Measurements from ENCODE around the gene RBMS1. TPM values are rescaled to one million over a fixed set of nuclear protein-coding genes. Genes with fewer than 3 reads are reported as not detected.

Gene RBMS1
- total and polyA plus RNA-seq, 2 of the 13 experiments (the other 11 are each of a cell fraction or from before 2014, with no cell fraction given), result 55.5 to 110 TPM

DNA sequence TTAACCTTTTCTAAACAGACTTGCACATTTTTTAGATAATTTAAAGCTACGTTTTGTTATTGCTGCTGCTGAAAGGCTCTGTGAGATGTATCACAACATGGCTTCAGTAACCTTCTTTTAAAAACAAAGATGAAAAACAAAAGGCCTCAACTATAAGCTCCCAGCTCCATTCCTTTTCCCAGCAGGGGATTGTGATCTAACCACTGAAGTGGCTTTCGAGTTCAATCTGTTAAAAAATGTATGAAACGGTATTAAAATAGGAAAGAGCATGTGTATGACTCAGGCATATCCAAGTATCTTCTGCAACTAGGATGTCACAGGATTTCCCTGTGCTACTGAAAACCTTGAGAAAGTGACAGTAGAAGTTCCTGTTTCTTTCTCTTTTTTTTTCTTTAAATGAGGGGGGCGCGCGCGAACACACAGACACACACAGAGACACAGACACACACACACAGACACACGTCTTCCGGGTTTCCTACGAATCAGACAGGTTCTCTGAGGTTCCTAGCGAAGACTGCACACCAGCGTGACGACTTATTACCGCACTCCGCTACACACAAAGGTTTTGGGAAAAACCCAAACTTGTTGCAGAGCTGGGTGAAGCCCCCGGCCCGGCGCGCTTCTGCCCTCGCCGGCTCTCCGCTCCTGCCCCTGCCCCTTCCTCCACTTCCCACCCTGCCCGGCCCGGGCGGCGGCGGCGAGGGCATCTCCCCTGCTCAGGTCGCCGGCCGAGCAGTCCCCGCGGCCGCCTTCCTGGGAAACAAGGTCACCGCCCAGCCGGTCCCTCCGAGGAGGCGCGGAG lies 86.8 kb downstream of the RBMS1 start (continued):
- no peak for TF ChIP-seq JARID2 (CRISPR knock-in tag; IDR thresholded peaks at IDR 0.05; ENCODE audit: insufficient replicate concordance)
- 0 out of 2 replicates have a peak, but pooled peaks have one; percentile 42 for TF ChIP-seq TGIF2 (CRISPR knock-in tag; IDR thresholded peaks at IDR 0.05)
- TF ChIP-seq ZNF496 (CRISPR knock-in tag; IDR thresholded peaks at IDR 0.05; ENCODE audit: insufficient replicate concordance), result no peak
- TF ChIP-seq TBX2 (CRISPR knock-in tag; IDR thresholded peaks at IDR 0.05; ENCODE audit: borderline replicate concordance), result no peak
- TF ChIP-seq, protein P1, sequence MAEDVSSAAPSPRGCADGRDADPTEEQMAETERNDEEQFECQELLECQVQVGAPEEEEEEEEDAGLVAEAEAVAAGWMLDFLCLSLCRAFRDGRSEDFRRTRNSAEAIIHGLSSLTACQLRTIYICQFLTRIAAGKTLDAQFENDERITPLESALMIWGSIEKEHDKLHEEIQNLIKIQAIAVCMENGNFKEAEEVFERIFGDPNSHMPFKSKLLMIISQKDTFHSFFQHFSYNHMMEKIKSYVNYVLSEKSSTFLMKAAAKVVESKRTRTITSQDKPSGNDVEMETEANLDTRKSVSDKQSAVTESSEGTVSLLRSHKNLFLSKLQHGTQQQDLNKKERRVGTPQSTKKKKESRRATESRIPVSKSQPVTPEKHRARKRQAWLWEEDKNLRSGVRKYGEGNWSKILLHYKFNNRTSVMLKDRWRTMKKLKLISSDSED (CRISPR knock-in tag; IDR thresholded peaks at IDR 0.05), result no peak
- TF ChIP-seq ZNF33B (CRISPR knock-in tag; IDR thresholded peaks at IDR 0.05), result no peak; the same call in 1 of the 2 replicates
- TF ChIP-seq ZNF317 (CRISPR knock-in tag; IDR thresholded peaks at IDR 0.05), result no peak
- TF ChIP-seq PHF20 (CRISPR knock-in tag; IDR thresholded peaks at IDR 0.05), result no peak; the same call in 1 of the 2 replicates
- TF ChIP-seq, protein P2, sequence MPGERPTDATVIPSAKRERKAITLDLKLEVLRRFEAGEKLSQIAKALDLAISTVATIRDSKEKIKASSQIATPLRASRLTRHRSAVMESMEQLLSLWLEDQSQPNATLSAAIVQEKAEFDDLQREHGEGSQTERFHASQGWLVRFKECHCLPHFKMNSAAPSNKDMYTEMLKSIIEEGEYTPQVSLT (CRISPR knock-in tag; IDR thresholded peaks at IDR 0.05; ENCODE audit: borderline replicate concordance, low read depth), result no peak
- TF ChIP-seq HNRNPK (IDR thresholded peaks at IDR 0.05; ENCODE audit: low read depth, low read length, poor library complexity, severe bottlenecking), result no peak
- no peak for TF ChIP-seq ZNF841 (CRISPR knock-in tag; IDR thresholded peaks at IDR 0.05; ENCODE audit: borderline replicate concordance)
- TF ChIP-seq FLYWCH1 (CRISPR knock-in tag; IDR thresholded peaks at IDR 0.05), result no peak
- no peak; the same call in 1 of the 2 replicates for TF ChIP-seq SALL1 (CRISPR knock-in tag; IDR thresholded peaks at IDR 0.05)
- TF ChIP-seq ZBTB38 (CRISPR knock-in tag; IDR thresholded peaks at IDR 0.05), result no peak; the same call in 1 of the 2 replicates
- TF ChIP-seq ATF7 (IDR thresholded peaks at IDR 0.05), result no peak
- TF ChIP-seq ATF7 (CRISPR knock-in tag; IDR thresholded peaks at IDR 0.05), result no peak
- no peak for TF ChIP-seq CBX1 (IDR thresholded peaks at IDR 0.05; ENCODE audit: low read depth)
- no peak for TF ChIP-seq ZNF563 (CRISPR knock-in tag; IDR thresholded peaks at IDR 0.05)
- no peak for TF ChIP-seq PCBP1 (IDR thresholded peaks at IDR 0.05; ENCODE audit: borderline replicate concordance, low read depth, low read length)
- no peak for TF ChIP-seq ZNF746 (CRISPR knock-in tag; IDR thresholded peaks at IDR 0.05)
- no peak for TF ChIP-seq SIX1 (CRISPR knock-in tag; IDR thresholded peaks at IDR 0.05; ENCODE audit: borderline replicate concordance)
- no peak for TF ChIP-seq HOXA3 (CRISPR knock-in tag; IDR thresholded peaks at IDR 0.05)
- no peak for TF ChIP-seq ZNF24 (IDR thresholded peaks at IDR 0.05)
- TF ChIP-seq ZNF552 (CRISPR knock-in tag; IDR thresholded peaks at IDR 0.05; ENCODE audit: borderline replicate concordance), result no peak
- TF ChIP-seq SRSF9 (IDR thresholded peaks at IDR 0.05; ENCODE audit: borderline replicate concordance, insufficient read depth, low read depth, low read length, poor library complexity, severe bottlenecking), result no peak
- TF ChIP-seq, protein P3, sequence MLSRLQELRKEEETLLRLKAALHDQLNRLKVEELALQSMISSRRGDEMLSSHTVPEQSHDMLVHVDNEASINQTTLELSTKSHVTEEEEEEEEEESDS (CRISPR knock-in tag; IDR thresholded peaks at IDR 0.05; ENCODE audit: borderline replicate concordance), result no peak
- TF ChIP-seq NR2F1 (CRISPR knock-in tag; IDR thresholded peaks at IDR 0.05), result no peak
- no peak for TF ChIP-seq REPIN1 (CRISPR knock-in tag; IDR thresholded peaks at IDR 0.05; ENCODE audit: borderline replicate concordance, low read depth)

Measured in HepG2 (cell line).